ENCODE measurements around the gene C10orf90. TPM values are rescaled to one million over a fixed set of nuclear protein-coding genes. Genes with fewer than 3 reads are reported as not detected.

C10orf90 gene
- total and polyA plus RNA-seq, 4 donors = 0.05 to 0.25 TPM; not detected in 2

DNA sequence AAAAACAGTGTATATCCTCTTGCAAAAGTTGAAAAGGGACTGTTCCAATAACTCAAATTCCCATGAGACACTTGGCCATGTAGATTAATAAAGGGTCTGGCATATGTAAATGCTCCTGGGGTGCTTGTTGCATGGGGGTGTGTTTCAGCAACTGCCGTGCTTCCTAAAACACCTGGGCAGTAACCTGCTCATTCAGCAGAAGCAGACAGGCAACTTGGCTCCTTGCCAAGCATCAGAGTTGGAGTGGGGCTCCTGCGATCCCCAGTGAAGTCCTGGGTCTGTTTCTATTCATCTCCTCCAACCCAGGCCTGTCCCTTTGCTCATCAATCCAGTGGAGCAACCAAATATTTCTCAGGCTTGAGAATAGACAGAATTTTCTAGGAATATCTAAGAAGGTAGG, 240.0 kb downstream of the C10orf90 start (continued):
- TF ChIP-seq, protein P1, sequence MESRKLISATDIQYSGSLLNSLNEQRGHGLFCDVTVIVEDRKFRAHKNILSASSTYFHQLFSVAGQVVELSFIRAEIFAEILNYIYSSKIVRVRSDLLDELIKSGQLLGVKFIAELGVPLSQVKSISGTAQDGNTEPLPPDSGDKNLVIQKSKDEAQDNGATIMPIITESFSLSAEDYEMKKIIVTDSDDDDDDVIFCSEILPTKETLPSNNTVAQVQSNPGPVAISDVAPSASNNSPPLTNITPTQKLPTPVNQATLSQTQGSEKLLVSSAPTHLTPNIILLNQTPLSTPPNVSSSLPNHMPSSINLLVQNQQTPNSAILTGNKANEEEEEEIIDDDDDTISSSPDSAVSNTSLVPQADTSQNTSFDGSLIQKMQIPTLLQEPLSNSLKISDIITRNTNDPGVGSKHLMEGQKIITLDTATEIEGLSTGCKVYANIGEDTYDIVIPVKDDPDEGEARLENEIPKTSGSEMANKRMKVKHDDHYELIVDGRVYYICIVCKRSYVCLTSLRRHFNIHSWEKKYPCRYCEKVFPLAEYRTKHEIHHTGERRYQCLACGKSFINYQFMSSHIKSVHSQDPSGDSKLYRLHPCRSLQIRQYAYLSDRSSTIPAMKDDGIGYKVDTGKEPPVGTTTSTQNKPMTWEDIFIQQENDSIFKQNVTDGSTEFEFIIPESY (IDR thresholded peaks at IDR 0.05) = no peak

DNA sequence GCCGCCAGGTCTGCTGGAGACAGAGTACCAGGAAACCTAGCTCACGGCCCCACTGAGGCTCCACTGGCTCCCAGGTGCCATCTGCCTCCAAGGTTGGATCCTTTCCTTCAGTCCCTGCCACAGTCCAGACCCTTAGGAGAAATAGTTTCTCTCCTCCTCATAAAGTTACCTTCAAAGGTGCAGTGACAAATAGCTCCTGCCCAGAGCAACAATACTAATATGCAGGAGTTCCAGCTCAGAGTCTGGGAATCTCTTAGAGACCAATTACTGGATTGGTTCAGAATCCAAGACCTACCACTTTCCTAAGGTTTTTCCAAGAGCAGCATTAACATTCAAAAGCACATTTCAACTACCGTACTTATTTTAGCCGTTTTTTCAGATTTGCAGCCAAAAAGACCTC, 241.2 kb downstream of the C10orf90 start:
- no peaks in the 10 kb centered on the region for H3K4me1 ChIP-seq (ENCODE audit: control insufficient read depth in 4 of 4, insufficient read depth in 4 of 4, low read length in 3 of 4)
- no peak for DNase-seq (ENCODE audit: low spot score)
- peaks cover 0 to 4% (median 0%) of the 10 kb centered on the region in 4 donors for H3K27me3 ChIP-seq (ENCODE audit: control insufficient read depth in 4 of 4, insufficient read depth in 4 of 4, low read length in 3 of 4)
- 79% methylated on average over 4 of the region's 4 CpGs for WGBS
- no peaks in the 10 kb centered on the region for H3K36me3 ChIP-seq (ENCODE audit: control insufficient read depth in 4 of 4, insufficient read depth in 3 of 4, low read depth in 1 of 4, low read length in 3 of 4)
- TF ChIP-seq, protein P2, sequence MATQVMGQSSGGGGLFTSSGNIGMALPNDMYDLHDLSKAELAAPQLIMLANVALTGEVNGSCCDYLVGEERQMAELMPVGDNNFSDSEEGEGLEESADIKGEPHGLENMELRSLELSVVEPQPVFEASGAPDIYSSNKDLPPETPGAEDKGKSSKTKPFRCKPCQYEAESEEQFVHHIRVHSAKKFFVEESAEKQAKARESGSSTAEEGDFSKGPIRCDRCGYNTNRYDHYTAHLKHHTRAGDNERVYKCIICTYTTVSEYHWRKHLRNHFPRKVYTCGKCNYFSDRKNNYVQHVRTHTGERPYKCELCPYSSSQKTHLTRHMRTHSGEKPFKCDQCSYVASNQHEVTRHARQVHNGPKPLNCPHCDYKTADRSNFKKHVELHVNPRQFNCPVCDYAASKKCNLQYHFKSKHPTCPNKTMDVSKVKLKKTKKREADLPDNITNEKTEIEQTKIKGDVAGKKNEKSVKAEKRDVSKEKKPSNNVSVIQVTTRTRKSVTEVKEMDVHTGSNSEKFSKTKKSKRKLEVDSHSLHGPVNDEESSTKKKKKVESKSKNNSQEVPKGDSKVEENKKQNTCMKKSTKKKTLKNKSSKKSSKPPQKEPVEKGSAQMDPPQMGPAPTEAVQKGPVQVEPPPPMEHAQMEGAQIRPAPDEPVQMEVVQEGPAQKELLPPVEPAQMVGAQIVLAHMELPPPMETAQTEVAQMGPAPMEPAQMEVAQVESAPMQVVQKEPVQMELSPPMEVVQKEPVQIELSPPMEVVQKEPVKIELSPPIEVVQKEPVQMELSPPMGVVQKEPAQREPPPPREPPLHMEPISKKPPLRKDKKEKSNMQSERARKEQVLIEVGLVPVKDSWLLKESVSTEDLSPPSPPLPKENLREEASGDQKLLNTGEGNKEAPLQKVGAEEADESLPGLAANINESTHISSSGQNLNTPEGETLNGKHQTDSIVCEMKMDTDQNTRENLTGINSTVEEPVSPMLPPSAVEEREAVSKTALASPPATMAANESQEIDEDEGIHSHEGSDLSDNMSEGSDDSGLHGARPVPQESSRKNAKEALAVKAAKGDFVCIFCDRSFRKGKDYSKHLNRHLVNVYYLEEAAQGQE (IDR thresholded peaks at IDR 0.05) = no peak
- TF ChIP-seq GABPA (IDR thresholded peaks at IDR 0.05 in 1 of 2, conservative IDR thresholded peaks at IDR 0.05 in 1 of 2) = no peak
- no peak for TF ChIP-seq HNF4A (conservative IDR thresholded peaks at IDR 0.05)
- no peak overlapping the region for H3K9ac ChIP-seq (ENCODE audit: low read depth in 1 of 2, low read length in 2 of 2)
- no peak overlapping the region for H3K27ac ChIP-seq (ENCODE audit: low read depth in 1 of 2, low read length in 2 of 2)
- H3K4me3 ChIP-seq (ENCODE audit: low read depth in 1 of 3, low read length in 3 of 3) = no peak overlapping the region
- peaks cover 0 to 4% (median 2%) of the 10 kb centered on the region in 4 donors for H3K9me3 ChIP-seq (ENCODE audit: control insufficient read depth in 4 of 4, low read length in 3 of 4)

DNA sequence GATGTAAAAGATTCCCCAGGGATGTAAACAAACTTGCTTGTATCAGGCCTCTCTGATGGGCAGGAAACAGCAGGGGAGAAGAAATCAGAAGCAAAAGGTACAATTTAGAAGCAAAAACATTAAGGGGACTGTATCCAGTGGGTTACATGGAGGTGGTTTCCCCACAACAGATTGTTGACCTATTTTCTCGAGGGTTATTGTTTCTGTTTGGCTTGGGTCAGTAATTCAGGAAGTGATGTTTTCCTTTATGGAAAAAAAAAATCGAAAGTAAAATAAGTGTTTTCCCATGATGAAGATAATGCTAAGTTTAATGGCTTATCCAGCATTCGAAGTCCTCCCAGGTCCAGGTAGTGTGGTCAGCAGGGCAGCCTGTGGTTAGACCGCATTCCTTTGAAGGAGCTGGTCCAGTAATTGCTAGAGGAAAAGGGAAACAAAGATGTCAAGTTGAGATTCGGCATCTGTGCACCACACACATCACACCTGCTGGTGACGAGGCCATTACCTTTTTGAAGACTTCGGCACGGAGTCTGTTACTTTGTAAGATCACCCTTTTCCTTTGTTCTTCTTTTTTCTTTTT, 244.9 kb downstream of the C10orf90 start:
- peaks cover 0 to 4% (median 0%) of the 10 kb centered on the region in 4 donors for H3K27me3 ChIP-seq (ENCODE audit: control insufficient read depth in 4 of 4, insufficient read depth in 4 of 4, low read length in 3 of 4)
- H3K36me3 ChIP-seq (ENCODE audit: control insufficient read depth in 4 of 4, insufficient read depth in 3 of 4, low read depth in 1 of 4, low read length in 3 of 4) = no peaks in the 10 kb centered on the region
- no peak overlapping the region for H3K27ac ChIP-seq (ENCODE audit: low read depth in 1 of 2, low read length in 2 of 2)
- peaks cover 0 to 11% (median 8%) of the 10 kb centered on the region in 4 donors for H3K9me3 ChIP-seq (ENCODE audit: control insufficient read depth in 4 of 4, low read length in 3 of 4)
- DNase-seq (ENCODE audit: low spot score) = no peak
- WGBS = 59% methylated on average over 8 of the region's 8 CpGs
- H3K4me3 ChIP-seq (ENCODE audit: low read depth in 1 of 3, low read length in 3 of 3) = no peak overlapping the region
- no peak overlapping the region for H3K9ac ChIP-seq (ENCODE audit: low read depth in 1 of 2, low read length in 2 of 2)
- H3K4me1 ChIP-seq (ENCODE audit: control insufficient read depth in 4 of 4, insufficient read depth in 4 of 4, low read length in 3 of 4) = no peaks in the 10 kb centered on the region
- TF ChIP-seq FOXA1 (IDR thresholded peaks at IDR 0.05) (no peak), HNF4A (conservative IDR thresholded peaks at IDR 0.05) (no peak), HNF4G (IDR thresholded peaks at IDR 0.05) (no peak), FOXA2 (IDR thresholded peaks at IDR 0.05) (no peak), RAD21 (IDR thresholded peaks at IDR 0.05) (no peak), SP1 (IDR thresholded peaks at IDR 0.05) (no peak), NR2F2 (IDR thresholded peaks at IDR 0.05) (no peak), TAF1 (conservative IDR thresholded peaks at IDR 0.05) (no peak), RXRA (IDR thresholded peaks at IDR 0.05) (no peak), GABPA (IDR thresholded peaks at IDR 0.05 in 1 of 2, conservative IDR thresholded peaks at IDR 0.05 in 1 of 2) (no peak)
- TF ChIP-seq, protein P3, sequence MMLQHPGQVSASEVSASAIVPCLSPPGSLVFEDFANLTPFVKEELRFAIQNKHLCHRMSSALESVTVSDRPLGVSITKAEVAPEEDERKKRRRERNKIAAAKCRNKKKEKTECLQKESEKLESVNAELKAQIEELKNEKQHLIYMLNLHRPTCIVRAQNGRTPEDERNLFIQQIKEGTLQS (IDR thresholded peaks at IDR 0.05) = no peak
- TF ChIP-seq, protein P1 (IDR thresholded peaks at IDR 0.05) = no peak
- TF ChIP-seq, protein P4, sequence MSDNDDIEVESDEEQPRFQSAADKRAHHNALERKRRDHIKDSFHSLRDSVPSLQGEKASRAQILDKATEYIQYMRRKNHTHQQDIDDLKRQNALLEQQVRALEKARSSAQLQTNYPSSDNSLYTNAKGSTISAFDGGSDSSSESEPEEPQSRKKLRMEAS (IDR thresholded peaks at IDR 0.05) = no peak
- TF ChIP-seq, protein P5, sequence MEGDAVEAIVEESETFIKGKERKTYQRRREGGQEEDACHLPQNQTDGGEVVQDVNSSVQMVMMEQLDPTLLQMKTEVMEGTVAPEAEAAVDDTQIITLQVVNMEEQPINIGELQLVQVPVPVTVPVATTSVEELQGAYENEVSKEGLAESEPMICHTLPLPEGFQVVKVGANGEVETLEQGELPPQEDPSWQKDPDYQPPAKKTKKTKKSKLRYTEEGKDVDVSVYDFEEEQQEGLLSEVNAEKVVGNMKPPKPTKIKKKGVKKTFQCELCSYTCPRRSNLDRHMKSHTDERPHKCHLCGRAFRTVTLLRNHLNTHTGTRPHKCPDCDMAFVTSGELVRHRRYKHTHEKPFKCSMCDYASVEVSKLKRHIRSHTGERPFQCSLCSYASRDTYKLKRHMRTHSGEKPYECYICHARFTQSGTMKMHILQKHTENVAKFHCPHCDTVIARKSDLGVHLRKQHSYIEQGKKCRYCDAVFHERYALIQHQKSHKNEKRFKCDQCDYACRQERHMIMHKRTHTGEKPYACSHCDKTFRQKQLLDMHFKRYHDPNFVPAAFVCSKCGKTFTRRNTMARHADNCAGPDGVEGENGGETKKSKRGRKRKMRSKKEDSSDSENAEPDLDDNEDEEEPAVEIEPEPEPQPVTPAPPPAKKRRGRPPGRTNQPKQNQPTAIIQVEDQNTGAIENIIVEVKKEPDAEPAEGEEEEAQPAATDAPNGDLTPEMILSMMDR (IDR thresholded peaks at IDR 0.05; ENCODE audit: low read depth, low read length, missing input control) = no peak

All from liver (tissue), 9 donors.